Tibial artery (tissue), 4 donors: ENCODE data around the gene SFMBT1.

Experiments
- DNase-seq, 2 donors: peaks; one replicate each; pipeline ENCODE4 v3.0.0-alpha.2; 2019
- H3K27ac ChIP-seq, 2 donors: fragments of 200-600 bp; sonication (generic) in 1 of 2; 1 replicate in 1 of 2; 2 replicates in 1 of 2; pipeline ENCODE4 v1.5.1; 2018 to 2019; ENCODE audit warnings: mild to moderate bottlenecking in 1 of 2
- H3K27me3 ChIP-seq, 2 donors: fragments of 200-600 bp; sonication (generic) in 1 of 2; one replicate each; pipeline versions ENCODE4 v1.5.1 to v1.6.0; 2016 to 2019
- H3K36me3 ChIP-seq, 3 donors: fragments of 200-600 bp; sonication (generic) in 2 of 3; one replicate each; pipeline ENCODE4 v1.5.1; 2016 to 2019; ENCODE audit warnings: mild to moderate bottlenecking in 2 of 3
- H3K4me1 ChIP-seq, 4 donors: fragments of 200-600 bp; sonication (generic) in 2 of 4; 1 replicate in 3 of 4; 2 replicates in 1 of 4; pipeline ENCODE4 v1.5.1; 2016 to 2019
- H3K4me3 ChIP-seq, 2 donors: fragments of 200-600 bp; sonication (generic) in 1 of 2; 1 replicate in 1 of 2; 2 replicates in 1 of 2; pipeline ENCODE4 v1.5.1; 2018 to 2019; ENCODE audit warnings: mild to moderate bottlenecking in 2 of 2
- H3K9me3 ChIP-seq, 3 donors: fragments of 200-600 bp; sonication (generic) in 1 of 3; one replicate each; pipeline ENCODE4 v1.5.1; 2016 to 2019
- intact Hi-C: fragments of 100-400 bp; cut with DNase I; formaldehyde crosslinking; loops from one replicate; pipeline ENCODE4 v1.15.0; 2023; ENCODE audit warnings: low total_unique reads
- TF ChIP-seq, protein P1 (sequence below), 2 experiments: fragments of 200-600 bp in 1 of 2; fragments of 450-650 bp in 1 of 2; IDR thresholded peaks; one replicate each; pipeline ENCODE4 v1.5.1; 2017 to 2019; ENCODE audit warnings: antibody characterized with exemption in 2 of 2, mild to moderate bottlenecking in 1 of 2, moderate library complexity in 1 of 2

Gene SFMBT1

GRCh38 chr3:52857864-52858263, 188.0 kb downstream of the SFMBT1 start:
- intact Hi-C loops = loop anchor here (10.0 kb wide), 1 partner anchor 217 kb away; no protein-coding TSS in a partner anchor
- Histone ChIP-seq H3K4me1 (no peaks in the 10 kb centered on the region), H3K36me3 (peaks cover 9 to 44% (median 16%) of the 10 kb centered on the region in 3 donors), H3K27me3 (no peaks in the 10 kb centered on the region), H3K4me3 (no peak overlapping the region), H3K27ac (no peak overlapping the region), H3K9me3 (no peaks in the 10 kb centered on the region)
- no peak for DNase-seq
- TF ChIP-seq, protein P1, sequence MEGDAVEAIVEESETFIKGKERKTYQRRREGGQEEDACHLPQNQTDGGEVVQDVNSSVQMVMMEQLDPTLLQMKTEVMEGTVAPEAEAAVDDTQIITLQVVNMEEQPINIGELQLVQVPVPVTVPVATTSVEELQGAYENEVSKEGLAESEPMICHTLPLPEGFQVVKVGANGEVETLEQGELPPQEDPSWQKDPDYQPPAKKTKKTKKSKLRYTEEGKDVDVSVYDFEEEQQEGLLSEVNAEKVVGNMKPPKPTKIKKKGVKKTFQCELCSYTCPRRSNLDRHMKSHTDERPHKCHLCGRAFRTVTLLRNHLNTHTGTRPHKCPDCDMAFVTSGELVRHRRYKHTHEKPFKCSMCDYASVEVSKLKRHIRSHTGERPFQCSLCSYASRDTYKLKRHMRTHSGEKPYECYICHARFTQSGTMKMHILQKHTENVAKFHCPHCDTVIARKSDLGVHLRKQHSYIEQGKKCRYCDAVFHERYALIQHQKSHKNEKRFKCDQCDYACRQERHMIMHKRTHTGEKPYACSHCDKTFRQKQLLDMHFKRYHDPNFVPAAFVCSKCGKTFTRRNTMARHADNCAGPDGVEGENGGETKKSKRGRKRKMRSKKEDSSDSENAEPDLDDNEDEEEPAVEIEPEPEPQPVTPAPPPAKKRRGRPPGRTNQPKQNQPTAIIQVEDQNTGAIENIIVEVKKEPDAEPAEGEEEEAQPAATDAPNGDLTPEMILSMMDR (IDR thresholded peaks at IDR 0.05) = no peak

DNA sequence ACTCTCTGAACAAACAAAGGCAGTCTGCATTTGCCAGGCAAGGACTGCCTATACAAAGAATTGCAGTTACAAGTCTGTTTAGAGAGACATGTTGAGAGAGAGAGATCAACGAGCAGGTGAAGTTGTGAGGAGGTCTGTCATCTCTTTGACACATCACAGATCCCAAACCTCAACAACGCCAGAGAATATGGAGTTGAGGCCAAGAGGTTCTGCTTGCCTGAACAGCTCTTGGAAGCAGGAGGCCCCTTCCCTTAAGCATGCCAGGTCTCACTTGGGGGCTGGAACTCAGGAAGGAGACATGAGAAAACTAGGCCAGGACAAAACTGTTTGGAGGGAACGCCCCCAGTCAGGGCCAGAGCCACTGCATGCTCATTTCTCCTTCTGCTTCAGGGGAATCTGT, 188.7 kb downstream of the SFMBT1 start:
- TF ChIP-seq, protein P1 (IDR thresholded peaks at IDR 0.05) = no peak

DNA sequence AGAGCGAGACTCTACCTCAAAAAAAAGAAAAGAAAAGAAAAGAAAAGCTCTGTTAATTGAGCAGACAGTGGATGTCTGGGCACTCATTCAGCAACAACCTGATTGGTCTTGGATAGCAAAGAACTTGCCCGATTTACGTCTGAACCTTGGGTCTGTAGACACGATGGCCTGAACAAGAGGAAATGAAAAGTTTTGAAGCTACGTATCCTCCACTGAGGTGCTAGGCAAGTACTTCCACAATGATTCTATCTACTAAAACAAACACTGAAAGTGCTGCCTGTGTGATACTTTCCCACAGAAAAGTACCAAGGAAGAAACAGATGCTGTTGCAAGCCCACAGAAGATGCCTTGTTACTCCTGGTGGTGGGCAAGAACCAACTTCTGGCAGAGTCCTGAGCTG, 189.2 kb downstream of the SFMBT1 start:
- peaks cover 16 to 53% (median 27%) of the 10 kb centered on the region in 3 donors for H3K36me3 ChIP-seq
- H3K27ac ChIP-seq = no peak overlapping the region
- intact Hi-C loops = loop anchor here (10.0 kb wide), 1 partner anchor 218 kb away; no protein-coding TSS in a partner anchor

More for the DNA sequence above, 188.7 kb downstream of the SFMBT1 start:
- H3K27ac ChIP-seq = no peak overlapping the region
- intact Hi-C loops = loop anchor here (10.0 kb wide), 1 partner anchor 218 kb away; no protein-coding TSS in a partner anchor
- H3K27me3 ChIP-seq = no peaks in the 10 kb centered on the region
- H3K4me1 ChIP-seq = no peaks in the 10 kb centered on the region
- DNase-seq = no peak
- H3K36me3 ChIP-seq = peaks cover 12 to 51% (median 22%) of the 10 kb centered on the region in 3 donors
- no peak overlapping the region for H3K4me3 ChIP-seq
- no peaks in the 10 kb centered on the region for H3K9me3 ChIP-seq

GRCh38 chr3:52854013-52854412, 191.9 kb downstream of the SFMBT1 start:
- intact Hi-C loops = loop anchor here (5.0 to 10.0 kb wide), 2 partner anchors 78 to 221 kb away; no protein-coding TSS in a partner anchor
- DNase-seq = no peak
- no peak overlapping the region for H3K4me3 ChIP-seq
- peaks cover 25 to 67% (median 51%) of the 10 kb centered on the region in 3 donors for H3K36me3 ChIP-seq
- peaks cover 0 to 1% (median 0%) of the 10 kb centered on the region in 4 donors for H3K4me1 ChIP-seq
- H3K9me3 ChIP-seq = no peaks in the 10 kb centered on the region
- TF ChIP-seq, protein P1 (IDR thresholded peaks at IDR 0.05) = no peak
- no peaks in the 10 kb centered on the region for H3K27me3 ChIP-seq
- no peak overlapping the region for H3K27ac ChIP-seq

More for the DNA sequence above, 189.2 kb downstream of the SFMBT1 start:
- no peaks in the 10 kb centered on the region for H3K9me3 ChIP-seq
- no peak for DNase-seq
- H3K4me1 ChIP-seq = no peaks in the 10 kb centered on the region
- no peaks in the 10 kb centered on the region for H3K27me3 ChIP-seq
- H3K4me3 ChIP-seq = no peak overlapping the region
- TF ChIP-seq, protein P1 (IDR thresholded peaks at IDR 0.05) = no peak
